ENCODE measurements around the gene PRSS56. TPM values are rescaled to one million over a fixed set of nuclear protein-coding genes. Genes with fewer than 3 reads are reported as not detected.

PRSS56 gene
- total RNA-seq, 1 donor = not detected

Other genes starting within 250 kb of the PRSS56 start
- not detected in 2 replicates for gene ALPP, start 141.6 kb upstream of the PRSS56 start, total RNA-seq
- gene ALPG, start 113.5 kb upstream of the PRSS56 start, total RNA-seq = not detected in 2 replicates
- gene ALPI, start 64.2 kb upstream of the PRSS56 start, total RNA-seq = not detected in 2 replicates
- not detected in 2 replicates for gene ECEL1, start 32.6 kb upstream of the PRSS56 start, total RNA-seq
- gene CHRND, start 5.8 kb downstream of the PRSS56 start, total RNA-seq = not detected in 2 replicates
- gene CHRNG, start 19.3 kb downstream of the PRSS56 start, total RNA-seq = not detected in 2 replicates
- gene TIGD1, start 30.2 kb downstream of the PRSS56 start, total RNA-seq = 5.8 and 6.8 TPM in 2 replicates
- 70.6 and 83.7 TPM in 2 replicates for gene EIF4E2, start 30.3 kb downstream of the PRSS56 start, total RNA-seq
- gene EFHD1, start 113.2 kb downstream of the PRSS56 start, total RNA-seq = 2.4 and 3.6 TPM in 2 replicates
- gene GIGYF2, start 176.9 kb downstream of the PRSS56 start, total RNA-seq = 57.2 and 60.7 TPM in 2 replicates